Measurements from ENCODE around the gene RNF223.

GRCh38 chr1:1069711-1070676 lies 4.1 kb downstream of the RNF223 start:
- TF ChIP-seq CTCF (IDR thresholded peaks at IDR 0.05) (no peak), EZH2 (IDR thresholded peaks at IDR 0.05) (no peak), EZH2phosphoT487 (IDR thresholded peaks at IDR 0.05) (no peak)

Data from neural progenitor cell (in vitro differentiated cells).